Central memory CD8-positive, alpha-beta T cell (primary cell): ENCODE measurements around the gene CLDND1.

Experiments used
- ATAC-seq: fragments of 150-1000 bp; cut with Tn5 transposase; replicated peaks from 2 replicates; pipeline ENCODE4 v1.10.0; 2022; ENCODE audit warnings: mild to moderate bottlenecking, moderate FRiP score, moderate number of reproducible peaks; ENCODE audit not compliant: poor library complexity, severe bottlenecking; ENCODE audit errors: extremely low read depth
- DNase-seq, 2 donors: peaks; one replicate each; pipeline ENCODE4 v3.0.0; 2021; ENCODE audit warnings: low spot score in 2 of 2
- H3K27ac Mint-ChIP-seq: one replicate; pipeline ENCODE4 v1.8.0; 2022; ENCODE audit warnings: low read depth, mild to moderate bottlenecking, moderate library complexity, mixed read lengths
- H3K27me3 Mint-ChIP-seq: one replicate; pipeline ENCODE4 v1.8.0; 2022; ENCODE audit warnings: mixed read lengths
- H3K36me3 Mint-ChIP-seq: one replicate; pipeline ENCODE4 v1.8.0; 2022; ENCODE audit warnings: mild to moderate bottlenecking, moderate library complexity, mixed read lengths; ENCODE audit not compliant: insufficient read depth
- H3K4me1 Mint-ChIP-seq: one replicate; pipeline ENCODE4 v1.8.0; 2022; ENCODE audit warnings: mixed read lengths
- H3K4me3 Mint-ChIP-seq: one replicate; pipeline ENCODE4 v1.8.0; 2022; ENCODE audit warnings: mild to moderate bottlenecking, moderate library complexity, mixed read lengths
- H3K9me3 Mint-ChIP-seq: one replicate; pipeline ENCODE4 v1.8.0; 2022; ENCODE audit warnings: mixed read lengths

CLDND1 gene

DNA sequence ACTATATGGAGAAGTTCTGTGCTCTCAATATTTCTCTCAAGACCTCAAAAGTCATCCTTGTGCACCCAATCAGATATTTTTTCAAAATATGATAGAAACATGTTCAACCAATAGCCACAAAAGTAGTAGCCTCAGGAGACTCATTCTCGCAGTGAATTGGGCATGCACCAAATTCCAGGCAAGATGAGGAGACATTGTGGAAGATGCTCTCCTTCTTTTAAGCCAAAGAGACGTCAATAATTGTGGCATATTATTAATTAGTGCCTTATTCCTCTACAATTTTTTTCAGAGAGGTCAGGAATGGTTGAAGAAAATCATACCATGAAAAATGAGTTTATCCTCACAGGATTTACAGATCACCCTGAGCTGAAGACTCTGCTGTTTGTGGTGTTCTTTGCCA is 25.3 kb downstream of the CLDND1 start, which contains the start of gene OR5K2:
OR5K2 (plus strand) TSS at position 301 of the 400 bp plus-strand sequence; CDS start at position 301, 0 bp downstream.
- DNase-seq (no peak), ATAC-seq (no peak)
- Mint-ChIP-seq H3K36me3 (peaks cover 2% of the 10 kb centered on the region), H3K27me3 (no peaks in the 10 kb centered on the region), H3K4me1 (peaks cover 4% of the 10 kb centered on the region), H3K9me3 (no peaks in the 10 kb centered on the region), H3K4me3 (no peak within 1 kb of the TSS), H3K27ac (no peak within 1 kb of the TSS)

DNA sequence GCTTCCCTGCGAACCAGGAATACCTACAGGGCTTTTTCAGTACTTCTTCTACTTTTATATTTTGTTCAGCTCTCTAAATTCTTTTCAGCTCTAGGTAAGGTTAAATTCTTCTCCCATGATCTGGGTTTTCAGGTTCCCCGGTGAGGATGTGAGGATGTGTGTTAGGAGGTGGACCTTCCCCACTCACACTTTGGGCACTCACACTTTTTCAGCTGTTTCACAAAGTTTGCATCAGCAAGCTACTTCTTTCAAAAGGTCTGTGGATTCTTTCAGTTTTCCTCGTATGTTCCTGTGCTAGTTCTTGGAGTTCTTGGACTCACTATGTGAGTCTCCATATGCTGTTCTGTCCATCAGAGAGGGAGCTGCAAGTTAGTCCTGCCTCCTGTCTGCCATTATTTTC is 39.1 kb downstream of the CLDND1 start:
- Mint-ChIP-seq H3K27ac (no peak overlapping the region), H3K4me3 (no peak overlapping the region), H3K4me1 (no peaks in the 10 kb centered on the region), H3K27me3 (no peaks in the 10 kb centered on the region), H3K9me3 (peaks cover 26% of the 10 kb centered on the region), H3K36me3 (no peaks in the 10 kb centered on the region)
- ATAC-seq: no peak
- DNase-seq: no peak

DNA sequence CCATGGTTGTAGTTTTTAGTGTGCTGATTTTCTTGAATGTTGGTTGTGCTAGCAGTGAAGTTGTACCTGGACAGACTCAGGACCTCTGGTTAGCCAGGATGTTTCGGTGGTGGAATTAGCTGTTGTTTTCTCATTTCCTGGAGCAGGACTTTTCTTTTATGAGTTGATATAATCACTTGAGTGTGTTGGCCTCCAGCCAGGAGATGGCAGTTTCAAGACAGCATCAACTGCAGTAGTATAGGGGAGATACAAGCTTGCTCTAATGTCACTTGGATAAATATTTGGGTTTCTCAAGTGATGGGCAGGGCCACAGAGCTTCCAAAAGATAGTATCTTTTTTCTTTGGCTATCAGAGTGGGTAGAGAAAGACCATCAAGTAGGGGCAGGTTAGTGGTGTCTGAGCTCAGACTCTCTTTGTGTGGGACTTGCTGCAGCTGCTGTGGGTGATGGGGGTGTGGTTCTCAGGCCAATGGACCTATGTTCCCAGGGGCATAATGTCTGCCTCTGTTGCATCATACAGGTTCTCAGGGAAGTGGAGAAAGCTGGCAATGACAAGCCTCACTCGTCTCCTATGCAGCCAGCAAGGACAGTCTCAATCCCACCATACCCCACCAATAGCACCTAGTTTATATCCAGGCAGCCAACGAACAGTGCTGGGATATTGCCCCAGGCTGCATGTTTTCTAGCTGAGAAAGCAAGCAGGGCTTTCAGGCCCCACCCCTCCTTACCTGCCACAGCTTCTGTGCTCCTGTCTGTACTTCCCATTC is 39.8 kb downstream of the CLDND1 start:
- H3K4me3 Mint-ChIP-seq: no peak overlapping the region
- no peak for ATAC-seq
- no peaks in the 10 kb centered on the region for H3K36me3 Mint-ChIP-seq
- no peak overlapping the region for H3K27ac Mint-ChIP-seq
- DNase-seq: no peak
- peaks cover 21% of the 10 kb centered on the region for H3K9me3 Mint-ChIP-seq
- H3K27me3 Mint-ChIP-seq: no peaks in the 10 kb centered on the region
- no peaks in the 10 kb centered on the region for H3K4me1 Mint-ChIP-seq
